SK-N-SH treated with all-trans-retinoic acid at 6 μM for 48 hours (cell line): Measurements from ENCODE around the gene PEX16.

Experiments used
- ATAC-seq: fragments of 200-7000 bp; cut with Tn5 transposase; 3 replicates; pipeline ENCODE4 v1.9.1; 2020; ENCODE audit warnings: mild to moderate bottlenecking, moderate library complexity
- ARNTL ChIP-seq: fragments of 450-650 bp; formaldehyde crosslinking; IDR thresholded peaks from 2 replicates; pipeline ENCODE4 v1.5.0; 2020; ENCODE audit warnings: low read depth, mild to moderate bottlenecking, moderate library complexity, borderline replicate concordance
- BACH2 ChIP-seq: fragments of 250-450 bp; sonication (Bioruptor Pico); IDR thresholded peaks from 2 replicates; pipeline ENCODE4 v1.9.0; 2021; ENCODE audit warnings: mild to moderate bottlenecking, borderline replicate concordance
- CSDC2 ChIP-seq: fragments of 250-450 bp; sonication (Bioruptor Pico); IDR thresholded peaks from 2 replicates; pipeline ENCODE4 v1.5.0; 2020; ENCODE audit warnings: mild to moderate bottlenecking, moderate library complexity
- ISL1 ChIP-seq: fragments of 250-450 bp; sonication (Bioruptor Pico); IDR thresholded peaks from 2 replicates; pipeline ENCODE4 v2.1.2; 2022; ENCODE audit warnings: mild to moderate bottlenecking, moderate library complexity
- OSR1 ChIP-seq: fragments of 250-450 bp; sonication (Bioruptor Pico); IDR thresholded peaks from 2 replicates; pipeline ENCODE4 v1.8.0; 2022; ENCODE audit warnings: moderate library complexity, mild to moderate bottlenecking, inconsistent platforms
- PPARA ChIP-seq: fragments of 250-450 bp; sonication (Bioruptor Pico); IDR thresholded peaks from 2 replicates; pipeline ENCODE4 v1.5.0; 2020; ENCODE audit warnings: mild to moderate bottlenecking, borderline replicate concordance
- RARB ChIP-seq: fragments of 250-450 bp; sonication (Bioruptor Pico); IDR thresholded peaks from 2 replicates; pipeline ENCODE4 v1.8.0; 2021; ENCODE audit warnings: mild to moderate bottlenecking, moderate library complexity
- SNAI2 ChIP-seq: fragments of 250-450 bp; sonication (Bioruptor Pico); IDR thresholded peaks from 2 replicates; pipeline ENCODE4 v1.5.0; 2020; ENCODE audit warnings: mild to moderate bottlenecking, moderate library complexity
- TCF4 ChIP-seq: fragments of 250-450 bp; sonication (Bioruptor Pico); IDR thresholded peaks from 2 replicates; pipeline ENCODE4 v1.8.0; 2021; ENCODE audit warnings: mild to moderate bottlenecking, moderate library complexity, borderline replicate concordance
- TOX ChIP-seq: fragments of 250-450 bp; sonication (Bioruptor Pico); IDR thresholded peaks from 2 replicates; pipeline ENCODE4 v1.8.0; 2021; ENCODE audit warnings: mild to moderate bottlenecking, moderate library complexity, borderline replicate concordance
- ZC3H10 ChIP-seq: fragments of 250-450 bp; sonication (Bioruptor Pico); IDR thresholded peaks from 2 replicates; pipeline ENCODE4 v1.5.1; 2021; ENCODE audit warnings: mild to moderate bottlenecking, moderate library complexity
- ZFP3 ChIP-seq: fragments of 250-450 bp; sonication (Bioruptor Pico); IDR thresholded peaks from 2 replicates; pipeline ENCODE4 v1.5.0; 2020; ENCODE audit warnings: mild to moderate bottlenecking, moderate library complexity
- ZFP30 ChIP-seq: fragments of 450-650 bp; formaldehyde crosslinking; IDR thresholded peaks from 2 replicates; pipeline ENCODE4 v1.5.0; 2022; ENCODE audit warnings: mild to moderate bottlenecking, moderate library complexity
- ZNF565 ChIP-seq: fragments of 450-650 bp; formaldehyde crosslinking; conservative IDR thresholded peaks from 2 replicates; pipeline ENCODE4 v1.5.0; 2020; ENCODE audit warnings: low read depth, mild to moderate bottlenecking, moderate library complexity
- ZNF70 ChIP-seq: fragments of 450-650 bp; formaldehyde crosslinking; IDR thresholded peaks from 2 replicates; pipeline ENCODE4 v1.5.0; 2020; ENCODE audit warnings: mild to moderate bottlenecking, moderate library complexity
- ZNF8 ChIP-seq: fragments of 450-650 bp; formaldehyde crosslinking; IDR thresholded peaks from 2 replicates; pipeline ENCODE4 v1.5.0; 2020; ENCODE audit warnings: mild to moderate bottlenecking, moderate library complexity
- TF ChIP-seq, protein P1 (sequence below): fragments of 250-450 bp; sonication (Bioruptor Pico); IDR thresholded peaks from 2 replicates; pipeline ENCODE4 v1.5.1; 2020; ENCODE audit warnings: low read depth, mild to moderate bottlenecking, moderate library complexity
- TF ChIP-seq, protein P2 (sequence below): fragments of 250-450 bp; sonication (Bioruptor Pico); IDR thresholded peaks from 2 replicates; pipeline ENCODE4 v1.5.0; 2020; ENCODE audit warnings: mild to moderate bottlenecking, moderate library complexity
- TF ChIP-seq, protein P3 (sequence below): fragments of 250-450 bp; sonication (Bioruptor Pico); IDR thresholded peaks from 2 replicates; pipeline ENCODE4 v1.5.1; 2021; ENCODE audit warnings: mild to moderate bottlenecking, moderate library complexity
- TF ChIP-seq, protein P4 (sequence below): fragments of 250-450 bp; sonication (Bioruptor Pico); IDR thresholded peaks from 2 replicates; pipeline ENCODE4 v1.8.0; 2021; ENCODE audit warnings: low read depth, mild to moderate bottlenecking, moderate library complexity, borderline replicate concordance
- TF ChIP-seq, protein P5 (sequence below): fragments of 250-450 bp; sonication (Bioruptor Pico); IDR thresholded peaks from 2 replicates; pipeline ENCODE4 v1.8.0; 2020; ENCODE audit warnings: mild to moderate bottlenecking, moderate library complexity, borderline replicate concordance

The PEX16 gene

DNA sequence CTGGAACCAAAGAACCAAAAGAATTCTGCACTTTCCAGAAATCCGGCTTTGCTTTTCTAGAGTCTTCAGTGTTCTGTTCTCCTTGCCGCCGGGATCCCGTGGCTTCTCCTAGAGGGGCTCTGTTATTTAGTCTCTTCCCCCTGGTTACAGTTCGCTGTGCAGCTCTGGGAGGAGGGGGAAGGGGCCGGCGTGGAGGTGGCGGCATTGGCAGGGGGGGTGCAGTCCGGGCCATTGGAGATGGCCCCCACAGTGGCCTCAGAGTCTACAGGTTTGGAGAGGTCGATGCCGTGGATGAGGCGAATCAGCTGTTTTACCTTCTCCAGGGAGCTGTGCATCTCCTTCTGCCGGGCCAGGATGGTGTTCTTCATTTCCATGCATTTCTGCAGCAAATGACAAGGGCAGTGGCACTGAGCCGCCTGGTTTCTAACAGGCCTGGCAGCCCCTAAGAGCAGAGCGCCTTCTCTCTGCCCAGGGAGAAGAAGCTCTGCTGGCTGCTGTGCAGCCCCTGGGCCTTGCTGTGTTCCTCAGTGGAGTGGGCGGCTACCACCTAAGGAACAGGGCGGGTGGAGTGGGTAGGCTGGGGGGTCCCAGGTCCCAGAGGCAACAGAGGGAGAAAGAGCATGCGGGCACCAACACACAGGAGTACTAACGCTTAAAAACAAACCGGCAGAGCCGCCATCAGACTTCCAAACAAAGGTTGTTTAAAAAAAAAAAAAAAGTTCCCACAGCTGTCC, 16.3 kb upstream of the PEX16 start:
- no peak for TF ChIP-seq ZFP3 (CRISPR knock-in tag)
- no peak for TF ChIP-seq RARB (CRISPR knock-in tag)
- TF ChIP-seq, protein P1, sequence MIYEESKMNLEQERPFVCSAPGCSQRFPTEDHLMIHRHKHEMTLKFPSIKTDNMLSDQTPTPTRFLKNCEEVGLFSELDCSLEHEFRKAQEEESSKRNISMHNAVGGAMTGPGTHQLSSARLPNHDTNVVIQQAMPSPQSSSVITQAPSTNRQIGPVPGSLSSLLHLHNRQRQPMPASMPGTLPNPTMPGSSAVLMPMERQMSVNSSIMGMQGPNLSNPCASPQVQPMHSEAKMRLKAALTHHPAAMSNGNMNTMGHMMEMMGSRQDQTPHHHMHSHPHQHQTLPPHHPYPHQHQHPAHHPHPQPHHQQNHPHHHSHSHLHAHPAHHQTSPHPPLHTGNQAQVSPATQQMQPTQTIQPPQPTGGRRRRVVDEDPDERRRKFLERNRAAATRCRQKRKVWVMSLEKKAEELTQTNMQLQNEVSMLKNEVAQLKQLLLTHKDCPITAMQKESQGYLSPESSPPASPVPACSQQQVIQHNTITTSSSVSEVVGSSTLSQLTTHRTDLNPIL (CRISPR knock-in tag), result no peak
- TF ChIP-seq ZNF565 (CRISPR knock-in tag), result no peak
- TF ChIP-seq ISL1 (CRISPR knock-in tag), result no peak
- TF ChIP-seq TOX (CRISPR knock-in tag), result no peak
- TF ChIP-seq, protein P2, sequence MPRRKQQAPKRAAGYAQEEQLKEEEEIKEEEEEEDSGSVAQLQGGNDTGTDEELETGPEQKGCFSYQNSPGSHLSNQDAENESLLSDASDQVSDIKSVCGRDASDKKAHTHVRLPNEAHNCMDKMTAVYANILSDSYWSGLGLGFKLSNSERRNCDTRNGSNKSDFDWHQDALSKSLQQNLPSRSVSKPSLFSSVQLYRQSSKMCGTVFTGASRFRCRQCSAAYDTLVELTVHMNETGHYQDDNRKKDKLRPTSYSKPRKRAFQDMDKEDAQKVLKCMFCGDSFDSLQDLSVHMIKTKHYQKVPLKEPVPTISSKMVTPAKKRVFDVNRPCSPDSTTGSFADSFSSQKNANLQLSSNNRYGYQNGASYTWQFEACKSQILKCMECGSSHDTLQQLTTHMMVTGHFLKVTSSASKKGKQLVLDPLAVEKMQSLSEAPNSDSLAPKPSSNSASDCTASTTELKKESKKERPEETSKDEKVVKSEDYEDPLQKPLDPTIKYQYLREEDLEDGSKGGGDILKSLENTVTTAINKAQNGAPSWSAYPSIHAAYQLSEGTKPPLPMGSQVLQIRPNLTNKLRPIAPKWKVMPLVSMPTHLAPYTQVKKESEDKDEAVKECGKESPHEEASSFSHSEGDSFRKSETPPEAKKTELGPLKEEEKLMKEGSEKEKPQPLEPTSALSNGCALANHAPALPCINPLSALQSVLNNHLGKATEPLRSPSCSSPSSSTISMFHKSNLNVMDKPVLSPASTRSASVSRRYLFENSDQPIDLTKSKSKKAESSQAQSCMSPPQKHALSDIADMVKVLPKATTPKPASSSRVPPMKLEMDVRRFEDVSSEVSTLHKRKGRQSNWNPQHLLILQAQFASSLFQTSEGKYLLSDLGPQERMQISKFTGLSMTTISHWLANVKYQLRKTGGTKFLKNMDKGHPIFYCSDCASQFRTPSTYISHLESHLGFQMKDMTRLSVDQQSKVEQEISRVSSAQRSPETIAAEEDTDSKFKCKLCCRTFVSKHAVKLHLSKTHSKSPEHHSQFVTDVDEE (CRISPR knock-in tag), result no peak
- TF ChIP-seq TCF4, result no peak
- no peak for TF ChIP-seq ARNTL (CRISPR knock-in tag)
- TF ChIP-seq, protein P3, sequence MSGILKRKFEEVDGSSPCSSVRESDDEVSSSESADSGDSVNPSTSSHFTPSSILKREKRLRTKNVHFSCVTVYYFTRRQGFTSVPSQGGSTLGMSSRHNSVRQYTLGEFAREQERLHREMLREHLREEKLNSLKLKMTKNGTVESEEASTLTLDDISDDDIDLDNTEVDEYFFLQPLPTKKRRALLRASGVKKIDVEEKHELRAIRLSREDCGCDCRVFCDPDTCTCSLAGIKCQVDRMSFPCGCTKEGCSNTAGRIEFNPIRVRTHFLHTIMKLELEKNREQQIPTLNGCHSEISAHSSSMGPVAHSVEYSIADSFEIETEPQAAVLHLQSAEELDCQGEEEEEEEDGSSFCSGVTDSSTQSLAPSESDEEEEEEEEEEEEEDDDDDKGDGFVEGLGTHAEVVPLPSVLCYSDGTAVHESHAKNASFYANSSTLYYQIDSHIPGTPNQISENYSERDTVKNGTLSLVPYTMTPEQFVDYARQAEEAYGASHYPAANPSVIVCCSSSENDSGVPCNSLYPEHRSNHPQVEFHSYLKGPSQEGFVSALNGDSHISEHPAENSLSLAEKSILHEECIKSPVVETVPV (CRISPR knock-in tag), result no peak
- no peak for TF ChIP-seq PPARA (CRISPR knock-in tag)
- TF ChIP-seq OSR1 (CRISPR knock-in tag), result no peak
- TF ChIP-seq BACH2 (CRISPR knock-in tag), result no peak
- TF ChIP-seq, protein P4, sequence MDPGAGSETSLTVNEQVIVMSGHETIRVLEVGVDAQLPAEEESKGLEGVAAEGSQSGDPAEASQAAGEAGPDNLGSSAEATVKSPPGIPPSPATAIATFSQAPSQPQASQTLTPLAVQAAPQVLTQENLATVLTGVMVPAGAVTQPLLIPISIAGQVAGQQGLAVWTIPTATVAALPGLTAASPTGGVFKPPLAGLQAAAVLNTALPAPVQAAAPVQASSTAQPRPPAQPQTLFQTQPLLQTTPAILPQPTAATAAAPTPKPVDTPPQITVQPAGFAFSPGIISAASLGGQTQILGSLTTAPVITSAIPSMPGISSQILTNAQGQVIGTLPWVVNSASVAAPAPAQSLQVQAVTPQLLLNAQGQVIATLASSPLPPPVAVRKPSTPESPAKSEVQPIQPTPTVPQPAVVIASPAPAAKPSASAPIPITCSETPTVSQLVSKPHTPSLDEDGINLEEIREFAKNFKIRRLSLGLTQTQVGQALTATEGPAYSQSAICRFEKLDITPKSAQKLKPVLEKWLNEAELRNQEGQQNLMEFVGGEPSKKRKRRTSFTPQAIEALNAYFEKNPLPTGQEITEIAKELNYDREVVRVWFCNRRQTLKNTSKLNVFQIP (CRISPR knock-in tag), result no peak
- no peak for TF ChIP-seq ZNF8 (CRISPR knock-in tag)
- TF ChIP-seq, protein P5, sequence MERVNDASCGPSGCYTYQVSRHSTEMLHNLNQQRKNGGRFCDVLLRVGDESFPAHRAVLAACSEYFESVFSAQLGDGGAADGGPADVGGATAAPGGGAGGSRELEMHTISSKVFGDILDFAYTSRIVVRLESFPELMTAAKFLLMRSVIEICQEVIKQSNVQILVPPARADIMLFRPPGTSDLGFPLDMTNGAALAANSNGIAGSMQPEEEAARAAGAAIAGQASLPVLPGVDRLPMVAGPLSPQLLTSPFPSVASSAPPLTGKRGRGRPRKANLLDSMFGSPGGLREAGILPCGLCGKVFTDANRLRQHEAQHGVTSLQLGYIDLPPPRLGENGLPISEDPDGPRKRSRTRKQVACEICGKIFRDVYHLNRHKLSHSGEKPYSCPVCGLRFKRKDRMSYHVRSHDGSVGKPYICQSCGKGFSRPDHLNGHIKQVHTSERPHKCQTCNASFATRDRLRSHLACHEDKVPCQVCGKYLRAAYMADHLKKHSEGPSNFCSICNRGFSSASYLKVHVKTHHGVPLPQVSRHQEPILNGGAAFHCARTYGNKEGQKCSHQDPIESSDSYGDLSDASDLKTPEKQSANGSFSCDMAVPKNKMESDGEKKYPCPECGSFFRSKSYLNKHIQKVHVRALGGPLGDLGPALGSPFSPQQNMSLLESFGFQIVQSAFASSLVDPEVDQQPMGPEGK, result no peak
- no peak for ATAC-seq

DNA sequence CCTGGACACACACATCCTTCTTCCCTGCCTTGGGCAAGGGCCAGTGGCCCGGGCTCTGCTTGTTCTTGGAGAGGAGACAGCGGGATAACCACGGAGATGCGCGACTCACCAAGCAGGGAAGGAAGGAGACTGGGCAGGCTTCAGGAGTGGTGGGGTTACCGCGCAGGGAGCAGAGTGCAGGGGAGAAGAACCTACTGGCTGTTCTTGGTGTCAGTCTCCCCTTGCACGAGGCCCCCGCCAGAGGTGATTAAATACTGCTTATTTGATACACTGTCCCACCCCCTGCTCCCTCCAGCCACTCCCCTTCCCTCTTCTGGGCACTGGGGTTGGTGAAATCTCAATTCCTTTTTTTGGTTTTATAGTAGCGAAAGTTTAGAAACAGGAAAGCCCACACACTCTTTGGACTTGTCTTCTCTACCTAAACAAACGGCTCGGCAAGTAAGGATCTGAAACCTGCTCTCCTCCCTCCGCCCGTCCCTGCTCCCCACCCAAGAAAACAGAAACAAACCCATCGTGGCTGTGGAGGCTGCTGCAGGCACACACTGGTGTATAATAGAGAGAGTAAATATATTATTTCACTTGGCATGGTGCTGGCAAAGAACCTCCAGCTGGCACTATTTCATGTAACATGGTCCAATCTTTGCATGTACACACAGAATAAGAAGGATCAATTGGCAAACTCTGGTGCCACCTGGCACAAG, 15.6 kb upstream of the PEX16 start:
- peak; percentile 55 for ATAC-seq
- TF ChIP-seq, protein P3 (CRISPR knock-in tag), result no peak
- no peak for TF ChIP-seq BACH2 (CRISPR knock-in tag)
- no peak for TF ChIP-seq ZNF565 (CRISPR knock-in tag)
- no peak for TF ChIP-seq ISL1 (CRISPR knock-in tag)
- no peak for TF ChIP-seq ZFP30 (CRISPR knock-in tag)
- no peak for TF ChIP-seq CSDC2 (CRISPR knock-in tag)
- TF ChIP-seq ZNF70 (CRISPR knock-in tag), result no peak
- TF ChIP-seq ZC3H10, result no peak
- no peak for TF ChIP-seq ZFP3 (CRISPR knock-in tag)
- no peak for TF ChIP-seq TCF4
- TF ChIP-seq TOX (CRISPR knock-in tag), result no peak
- TF ChIP-seq, protein P2 (CRISPR knock-in tag), result no peak
- no peak for TF ChIP-seq PPARA (CRISPR knock-in tag)
- TF ChIP-seq RARB (CRISPR knock-in tag), result no peak
- TF ChIP-seq, protein P4 (CRISPR knock-in tag), result no peak
- no peak for TF ChIP-seq SNAI2 (CRISPR knock-in tag)
